Neuronal stem cell (in vitro differentiated cells): ENCODE measurements around the gene LRRC40.

Experiments
- DNase-seq: peaks from one replicate; pipeline ENCODE4 v3.0.0-alpha.2; 2013; ENCODE audit warnings: low spot score
- H2AFZ ChIP-seq: one replicate; pipeline ENCODE4 v1.6.1; 2013; ENCODE audit warnings: mild to moderate bottlenecking, low read length, inconsistent platforms
- H2AK5ac ChIP-seq: 2 replicates; pipeline ENCODE4 v1.6.1; 2013; ENCODE audit warnings: low read depth, mild to moderate bottlenecking, inconsistent platforms, low read length, moderate library complexity, mixed read lengths
- H2BK120ac ChIP-seq: 2 replicates; pipeline ENCODE4 v1.6.1; 2013; ENCODE audit warnings: low read depth, mild to moderate bottlenecking, inconsistent platforms, low read length, moderate library complexity, mixed read lengths
- H2BK12ac ChIP-seq: one replicate; pipeline ENCODE4 v1.6.1; 2013; ENCODE audit warnings: low read length, inconsistent platforms
- H2BK15ac ChIP-seq: 2 replicates; pipeline ENCODE4 v1.6.1; 2013; ENCODE audit warnings: mild to moderate bottlenecking, low read length, inconsistent platforms, mixed read lengths
- H2BK5ac ChIP-seq: one replicate; pipeline ENCODE4 v1.6.1; 2013; ENCODE audit warnings: inconsistent platforms, mild to moderate bottlenecking, low read length, moderate library complexity
- H3K14ac ChIP-seq: one replicate; pipeline ENCODE4 v1.6.1; 2013; ENCODE audit warnings: low read length, inconsistent platforms
- H3K18ac ChIP-seq: 2 replicates; pipeline ENCODE4 v1.6.1; 2013; ENCODE audit warnings: low read length, inconsistent platforms
- H3K23ac ChIP-seq: 2 replicates; pipeline ENCODE4 v1.6.1; 2013; ENCODE audit warnings: low read depth, mild to moderate bottlenecking, mixed read lengths, low read length, inconsistent platforms; ENCODE audit not compliant: poor library complexity
- H3K27ac ChIP-seq: replicated peaks from 3 replicates; pipeline ENCODE4 v1.5.1; 2013; ENCODE audit warnings: low read length, inconsistent platforms
- H3K27me3 ChIP-seq, 3 experiments: 2 replicates each; pipeline ENCODE4 v1.6.1; 2013; ENCODE audit warnings: low read length in 3 of 3, mild to moderate bottlenecking in 2 of 3, inconsistent platforms in 1 of 3, low read depth in 1 of 3, mixed read lengths in 1 of 3, moderate library complexity in 1 of 3; ENCODE audit not compliant: control insufficient read depth in 3 of 3, insufficient read depth in 3 of 3
- H3K36me3 ChIP-seq, 2 donors: replicated peaks in 1 of 2; 2 replicates each; pipeline ENCODE4 v1.6.1; 2013; ENCODE audit warnings: low read length in 2 of 2; ENCODE audit not compliant: control insufficient read depth in 2 of 2, insufficient read depth in 2 of 2
- H3K4ac ChIP-seq: 2 replicates; pipeline ENCODE4 v1.6.1; 2013; ENCODE audit warnings: inconsistent platforms, mild to moderate bottlenecking, low read length, moderate library complexity
- H3K4me1 ChIP-seq, 2 donors: 1 replicate in 1 of 2; 2 replicates in 1 of 2; pipeline ENCODE4 v1.6.1; 2013; ENCODE audit warnings: low read length in 2 of 2, low read depth in 1 of 2; ENCODE audit not compliant: control insufficient read depth in 2 of 2, insufficient read depth in 1 of 2
- H3K4me2 ChIP-seq: one replicate; pipeline ENCODE4 v1.6.1; 2013; ENCODE audit warnings: mild to moderate bottlenecking, low read length, inconsistent platforms; ENCODE audit not compliant: insufficient read depth, poor library complexity, severe bottlenecking
- H3K4me3 ChIP-seq, 2 donors: 2 replicates each; pipeline ENCODE4 v1.5.1; 2013; ENCODE audit warnings: low read length in 2 of 2, mild to moderate bottlenecking in 2 of 2, inconsistent platforms in 1 of 2, moderate library complexity in 1 of 2
- H3K79me1 ChIP-seq: one replicate; pipeline ENCODE4 v1.6.1; 2013; ENCODE audit warnings: low read depth, mild to moderate bottlenecking, inconsistent platforms, low read length, moderate library complexity
- H3K9ac ChIP-seq: one replicate; pipeline ENCODE4 v1.6.1; 2013; ENCODE audit warnings: mild to moderate bottlenecking, low read depth, low read length, inconsistent platforms; ENCODE audit not compliant: poor library complexity
- H3K9me3 ChIP-seq, 2 donors: replicated peaks in 1 of 2; 2 replicates each; pipeline versions ENCODE3 to v1.6.1; 2013; ENCODE audit warnings: low read length in 2 of 2, mild to moderate bottlenecking in 2 of 2, inconsistent platforms in 1 of 2, low read depth in 1 of 2, mixed read lengths in 1 of 2, moderate library complexity in 1 of 2; ENCODE audit not compliant: control insufficient read depth in 2 of 2, insufficient read depth in 1 of 2
- H4K8ac ChIP-seq: one replicate; pipeline ENCODE4 v1.6.1; 2013; ENCODE audit warnings: low read depth, mild to moderate bottlenecking, inconsistent platforms, low read length, moderate library complexity
- H4K91ac ChIP-seq: one replicate; pipeline ENCODE4 v1.6.1; 2013; ENCODE audit warnings: low read length, low read depth, mild to moderate bottlenecking, inconsistent platforms; ENCODE audit not compliant: poor library complexity
- WGBS, 2 donors: extraction: QIAGEN DNeasy Blood & Tissue Kit; methylation state at CpG; one replicate each; pipeline ENCODE4 v1.1.7; 2013; ENCODE audit warnings: missing lambda C conversion rate in 2 of 2, mixed read lengths in 1 of 2; ENCODE audit not compliant: insufficient read length in 2 of 2, insufficient replicate concordance in 1 of 2; ENCODE audit errors: extremely low coverage in 2 of 2; 5-methylcytosine and 5-hydroxymethylcytosine counted together

The LRRC40 gene

DNA sequence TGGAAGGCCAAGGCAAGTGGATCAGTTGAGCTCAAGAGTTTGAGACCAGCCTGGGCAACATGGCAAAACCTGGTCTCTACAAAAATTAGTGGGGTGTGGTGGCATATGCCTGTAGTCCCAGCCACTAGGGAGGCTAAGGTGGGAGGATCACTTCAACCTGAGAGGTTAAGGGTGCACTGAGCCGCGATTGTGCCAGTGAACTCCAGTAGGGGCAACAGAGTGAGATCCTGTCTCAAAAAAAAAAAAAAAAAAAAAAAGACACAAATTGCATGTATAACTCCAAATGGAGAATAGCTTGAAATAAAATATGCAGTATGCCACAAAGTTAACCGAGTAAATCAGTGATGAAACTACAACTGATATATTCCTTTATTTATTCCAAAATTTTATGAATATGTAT lies 51.6 kb downstream of the LRRC40 start:
- Histone ChIP-seq H3K9ac (no peak overlapping the region), H2AK5ac (no peak overlapping the region), H2BK120ac (no peak overlapping the region), H3K79me1 (no peaks in the 10 kb centered on the region), H3K27me3 (no peaks in the 10 kb centered on the region), H2BK12ac (no peak overlapping the region), H4K8ac (no peak overlapping the region), H3K36me3 (peaks cover 0 to 63% of the 10 kb centered on the region in 2 donors), H3K4me1 (no peaks in the 10 kb centered on the region), H2BK15ac (no peak overlapping the region), H3K27ac (no peak overlapping the region), H3K4me2 (no peak overlapping the region), H4K91ac (no peak overlapping the region), H3K23ac (no peak overlapping the region), H3K4ac (no peak overlapping the region), H3K14ac (no peak overlapping the region), H3K9me3 (no peaks in the 10 kb centered on the region), H2AFZ (no peak overlapping the region), H3K18ac (no peak overlapping the region), H2BK5ac (no peak overlapping the region), H3K4me3 (no peak overlapping the region)
- no peak for DNase-seq
- WGBS, 2 donors: no CpG with 5 or more reads among the region's 3 CpGs

DNA sequence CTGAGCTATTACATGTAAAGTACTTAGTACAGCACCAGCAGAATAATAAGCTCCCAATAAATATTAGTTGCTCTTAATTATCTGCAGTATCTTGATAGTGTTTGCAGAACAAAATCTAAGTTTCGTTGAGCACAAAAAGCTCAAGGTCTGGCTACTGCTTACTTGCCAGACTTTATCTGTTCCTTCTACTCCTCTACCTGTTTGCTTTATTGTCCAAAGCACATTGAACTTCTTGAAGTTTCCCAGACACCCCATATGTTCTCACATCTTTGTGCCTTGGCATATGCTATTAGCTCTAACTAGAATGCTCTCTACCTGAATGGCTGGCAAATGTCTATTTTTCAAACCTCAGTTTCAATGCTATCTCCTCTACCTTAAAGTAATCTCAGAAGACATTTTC lies 54.9 kb downstream of the LRRC40 start:
- Histone ChIP-seq H2BK120ac (no peak overlapping the region), H3K9me3 (no peaks in the 10 kb centered on the region), H4K91ac (no peak overlapping the region), H2BK12ac (no peak overlapping the region), H3K14ac (no peak overlapping the region), H3K4me1 (no peaks in the 10 kb centered on the region), H3K79me1 (no peaks in the 10 kb centered on the region), H3K18ac (no peak overlapping the region), H3K27me3 (no peaks in the 10 kb centered on the region), H3K4ac (no peak overlapping the region), H2AFZ (no peak overlapping the region), H4K8ac (no peak overlapping the region), H3K23ac (no peak overlapping the region), H3K9ac (no peak overlapping the region), H2BK5ac (no peak overlapping the region), H3K36me3 (peaks cover 0 to 81% of the 10 kb centered on the region in 2 donors), H2BK15ac (no peak overlapping the region), H3K27ac (no peak overlapping the region), H2AK5ac (no peak overlapping the region), H3K4me3 (no peak overlapping the region), H3K4me2 (no peak overlapping the region)
- WGBS, 2 donors: no CpG with 5 or more reads among the region's 1 CpG
- no peak for DNase-seq

DNA sequence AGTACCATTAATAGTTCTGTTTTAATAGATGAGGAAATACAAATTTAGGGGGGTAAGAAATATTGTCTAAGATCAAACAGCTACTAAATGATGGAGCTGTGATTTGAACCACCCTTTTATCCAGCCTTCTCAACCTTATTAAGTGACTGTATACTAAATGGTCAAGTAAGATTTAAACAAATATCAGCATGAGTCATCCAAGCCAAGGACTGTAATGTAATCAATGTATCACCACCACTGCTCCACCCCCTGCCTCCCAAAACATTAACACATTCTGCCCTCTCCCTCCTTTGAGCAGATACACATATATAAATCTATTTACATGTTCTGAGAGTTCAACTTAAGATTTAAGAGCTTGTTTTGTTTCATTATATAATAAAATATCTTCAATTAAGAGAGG lies 58.9 kb downstream of the LRRC40 start:
- no peak overlapping the region for H3K23ac ChIP-seq
- no peak overlapping the region for H4K8ac ChIP-seq
- no peak overlapping the region for H3K9ac ChIP-seq
- H2BK120ac ChIP-seq: no peak overlapping the region
- no peak overlapping the region for H2AFZ ChIP-seq
- no peak overlapping the region for H2AK5ac ChIP-seq
- no peaks in the 10 kb centered on the region for H3K4me1 ChIP-seq
- H3K36me3 ChIP-seq: peaks cover 0 to 72% of the 10 kb centered on the region in 2 donors
- H3K4me3 ChIP-seq: no peak overlapping the region
- no peak overlapping the region for H3K4me2 ChIP-seq
- H2BK15ac ChIP-seq: no peak overlapping the region
- H3K27ac ChIP-seq: no peak overlapping the region
- no peak overlapping the region for H4K91ac ChIP-seq
- DNase-seq: no peak
- H3K27me3 ChIP-seq: no peaks in the 10 kb centered on the region
- H3K9me3 ChIP-seq: no peaks in the 10 kb centered on the region
- no peaks in the 10 kb centered on the region for H3K79me1 ChIP-seq
- H3K14ac ChIP-seq: no peak overlapping the region
- no peak overlapping the region for H2BK5ac ChIP-seq
- H3K18ac ChIP-seq: no peak overlapping the region
- no peak overlapping the region for H2BK12ac ChIP-seq
- no peak overlapping the region for H3K4ac ChIP-seq

DNA sequence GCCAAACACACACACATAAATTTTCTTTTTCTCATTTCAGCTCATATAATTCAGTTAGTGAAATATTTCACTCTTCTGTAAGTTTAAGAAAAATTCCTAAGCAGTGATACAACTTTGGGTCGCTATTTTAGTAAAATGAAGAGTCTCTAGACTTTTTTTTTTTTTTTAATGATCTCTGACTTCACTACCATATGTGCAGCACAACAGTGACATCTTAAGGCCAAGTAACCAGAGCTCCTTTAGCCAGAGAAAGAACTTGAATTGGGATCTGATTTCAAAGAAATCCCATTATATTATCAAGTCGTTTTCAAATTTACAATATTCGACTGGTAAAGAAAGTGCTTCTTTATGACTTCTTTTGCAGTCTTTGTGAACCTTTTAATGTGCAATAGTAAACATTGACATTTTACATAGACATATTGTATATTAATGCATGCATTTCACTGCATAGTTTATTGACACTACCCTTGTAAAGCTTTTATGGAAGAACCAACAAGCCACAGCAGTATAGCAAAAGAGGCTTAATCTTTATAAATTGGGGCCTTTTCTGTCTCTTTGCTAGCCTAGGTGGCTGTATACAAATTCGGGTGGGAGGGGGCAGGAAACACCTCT lies 62.2 kb downstream of the LRRC40 start:
- Histone ChIP-seq H3K9ac (no peak overlapping the region), H4K8ac (no peak overlapping the region), H2AFZ (no peak overlapping the region), H2BK5ac (no peak overlapping the region), H2BK15ac (no peak overlapping the region), H3K4me3 (no peak overlapping the region), H3K4me1 (peaks cover 4 to 5% of the 10 kb centered on the region in 2 donors), H2BK120ac (no peak overlapping the region), H3K23ac (no peak overlapping the region), H4K91ac (no peak overlapping the region), H3K9me3 (no peaks in the 10 kb centered on the region), H3K36me3 (peaks cover 0 to 44% of the 10 kb centered on the region in 2 donors), H3K27ac (no peak overlapping the region), H2AK5ac (no peak overlapping the region), H3K27me3 (no peaks in the 10 kb centered on the region), H3K79me1 (no peaks in the 10 kb centered on the region), H3K14ac (no peak overlapping the region), H3K4me2 (no peak overlapping the region), H3K18ac (no peak overlapping the region), H2BK12ac (no peak overlapping the region), H3K4ac (no peak overlapping the region)
- DNase-seq: no peak
- WGBS, 2 donors: no CpG with 5 or more reads among the region's 4 CpGs
